GM12874 (cell line): Measurements from ENCODE around the gene COL16A1.

Experiments used
- CTCF ChIP-seq: IDR thresholded peaks from 2 replicates; pipeline ENCODE4 v1.5.1; 2011; ENCODE audit warnings: low read depth, mild to moderate bottlenecking, control low read depth, low read length, moderate library complexity; ENCODE audit not compliant: insufficient read depth

The COL16A1 gene

GRCh38 chr1:31694069-31694963, 9.5 kb downstream of the COL16A1 start:
- TF ChIP-seq CTCF, result no peak

DNA sequence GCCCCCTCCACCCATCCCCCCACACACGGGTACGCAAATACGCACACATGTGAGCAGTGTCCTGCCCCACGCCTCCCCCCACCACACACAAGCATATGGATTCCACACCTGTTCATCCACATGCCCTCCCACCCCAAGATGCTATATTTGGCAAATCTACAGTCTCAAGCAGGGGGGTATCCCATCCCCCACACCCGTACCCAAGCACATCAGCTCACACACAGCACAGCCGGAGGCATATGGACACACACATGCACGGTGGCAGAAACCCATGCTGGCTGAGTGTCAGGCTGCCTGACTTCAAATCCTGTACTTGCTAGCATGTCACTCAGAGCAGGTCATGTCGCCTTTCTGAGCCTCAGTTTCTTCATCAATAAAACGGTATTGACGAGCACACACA, 10.6 kb downstream of the COL16A1 start:
- TF ChIP-seq CTCF, result no peak

GRCh38 chr1:31691951-31692350, 11.9 kb downstream of the COL16A1 start:
- no peak for TF ChIP-seq CTCF

GRCh38 chr1:31691446-31691845, 12.4 kb downstream of the COL16A1 start:
- TF ChIP-seq CTCF, result no peak

- TF ChIP-seq CTCF, result no peak
Observed at GRCh38 chr1:31690921-31691320, 12.9 kb downstream of the COL16A1 start.

- TF ChIP-seq CTCF, result no peak
Observed at GRCh38 chr1:31689854-31690253, 14.0 kb downstream of the COL16A1 start.

DNA sequence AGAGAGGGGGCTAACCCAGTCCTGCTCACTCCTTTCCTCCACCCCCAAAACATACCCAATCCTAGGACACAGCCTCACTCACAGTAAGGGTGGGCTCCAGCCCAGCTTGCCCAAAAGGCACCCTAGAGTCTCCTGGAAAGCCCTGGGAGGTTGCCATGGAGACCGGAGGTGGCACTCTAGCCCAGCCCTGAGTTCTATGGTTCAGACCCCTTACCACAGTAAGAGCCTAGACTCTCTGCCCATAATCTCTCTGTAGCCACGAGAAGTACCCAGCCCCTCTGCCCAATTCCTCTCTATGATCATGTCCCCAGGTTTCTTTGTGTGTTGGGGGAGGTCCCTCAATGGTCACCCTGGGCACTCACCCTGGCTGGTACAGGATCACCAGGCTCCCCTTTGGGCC, 14.4 kb downstream of the COL16A1 start:
- TF ChIP-seq CTCF, result no peak
